Esophagus muscularis mucosa (tissue), 4 donors: Measurements from ENCODE around the gene FMOD. TPM values are rescaled to one million over a fixed set of nuclear protein-coding genes. Genes with fewer than 3 reads are reported as not detected.

Experiments
- DNase-seq: peaks from one replicate; pipeline ENCODE4 v3.0.0-alpha.2; 2017; ENCODE audit errors: extremely low spot score
- H3K27ac ChIP-seq, 4 donors: fragments of 200-600 bp; sonication (generic); replicated peaks in 1 of 4; 1 replicate in 3 of 4; 2 replicates in 1 of 4; pipeline ENCODE4 v1.5.1; 2016 to 2019; ENCODE audit warnings: mild to moderate bottlenecking in 1 of 4
- H3K27me3 ChIP-seq, 4 donors: fragments of 200-600 bp; sonication (generic); one replicate each; pipeline versions ENCODE4 v1.5.1 to v1.6.0; 2016 to 2019
- H3K36me3 ChIP-seq, 4 donors: fragments of 200-600 bp; sonication (generic); one replicate each; pipeline ENCODE4 v1.5.1; 2016 to 2019
- H3K4me1 ChIP-seq, 4 donors: fragments of 200-600 bp; sonication (generic); one replicate each; pipeline ENCODE4 v1.5.1; 2016 to 2019
- H3K4me3 ChIP-seq, 4 donors: fragments of 200-600 bp; sonication (generic); 1 replicate in 2 of 4; 2 replicates in 2 of 4; pipeline ENCODE4 v1.5.1; 2016 to 2019; ENCODE audit warnings: mild to moderate bottlenecking in 4 of 4, moderate library complexity in 1 of 4
- H3K9me3 ChIP-seq, 4 donors: fragments of 200-600 bp; sonication (generic); 1 replicate in 3 of 4; 2 replicates in 1 of 4; pipeline ENCODE4 v1.5.1; 2016 to 2019
- EP300 ChIP-seq: sonication (generic); formaldehyde crosslinking; IDR thresholded peaks from one replicate; pipeline ENCODE4 v1.6.1; 2017; ENCODE audit warnings: antibody characterized with exemption
- POLR2A ChIP-seq: fragments of 450-650 bp; IDR thresholded peaks from one replicate; pipeline ENCODE4 v1.6.1; 2017; ENCODE audit warnings: antibody characterized with exemption, moderate library complexity, mild to moderate bottlenecking, low read depth
- POLR2AphosphoS5 ChIP-seq, 2 donors: sonication (generic); formaldehyde crosslinking; IDR thresholded peaks; one replicate each; pipeline ENCODE4 v1.6.1; 2017; ENCODE audit warnings: antibody characterized with exemption in 2 of 2
- WGBS: methylation state at CpG from one replicate; pipeline ENCODE4 v1.1.5; 2018; 5-methylcytosine and 5-hydroxymethylcytosine counted together
- intact Hi-C: fragments of 100-400 bp; cut with DNase I; formaldehyde crosslinking; loops from one replicate; pipeline ENCODE4 v1.15.1; 2023
- total RNA-seq, 4 donors: library from RNA; depleted of rRNA; stranded (reverse); fragments of >200 nt; gene quantifications; one replicate each; pipeline versions ENCODE4 v1.1.0 to v1.2.1, GENCODE V29; 2016
- TF ChIP-seq, protein P1 (sequence below), 3 experiments: fragments of 200-600 bp in 2 of 3; fragments of 450-650 bp in 1 of 3; sonication (generic) in 2 of 3; IDR thresholded peaks; one replicate each; pipeline ENCODE4 v1.5.1; 2017 to 2019; ENCODE audit warnings: antibody characterized with exemption in 3 of 3, mild to moderate bottlenecking in 2 of 3, moderate library complexity in 1 of 3

The FMOD gene
- total RNA-seq, 4 donors from 2014 or later: 24.5 to 36.8 (median 33.8) TPM

GRCh38 chr1:203323587-203323986 lies 27.3 kb downstream of the FMOD start:
- intact Hi-C loops: no loop called here
- no peak overlapping the region for H3K4me3 ChIP-seq
- H3K27me3 ChIP-seq: no peaks in the 10 kb centered on the region
- no peaks in the 10 kb centered on the region for H3K36me3 ChIP-seq
- TF ChIP-seq EP300: no peak
- TF ChIP-seq, protein P1, sequence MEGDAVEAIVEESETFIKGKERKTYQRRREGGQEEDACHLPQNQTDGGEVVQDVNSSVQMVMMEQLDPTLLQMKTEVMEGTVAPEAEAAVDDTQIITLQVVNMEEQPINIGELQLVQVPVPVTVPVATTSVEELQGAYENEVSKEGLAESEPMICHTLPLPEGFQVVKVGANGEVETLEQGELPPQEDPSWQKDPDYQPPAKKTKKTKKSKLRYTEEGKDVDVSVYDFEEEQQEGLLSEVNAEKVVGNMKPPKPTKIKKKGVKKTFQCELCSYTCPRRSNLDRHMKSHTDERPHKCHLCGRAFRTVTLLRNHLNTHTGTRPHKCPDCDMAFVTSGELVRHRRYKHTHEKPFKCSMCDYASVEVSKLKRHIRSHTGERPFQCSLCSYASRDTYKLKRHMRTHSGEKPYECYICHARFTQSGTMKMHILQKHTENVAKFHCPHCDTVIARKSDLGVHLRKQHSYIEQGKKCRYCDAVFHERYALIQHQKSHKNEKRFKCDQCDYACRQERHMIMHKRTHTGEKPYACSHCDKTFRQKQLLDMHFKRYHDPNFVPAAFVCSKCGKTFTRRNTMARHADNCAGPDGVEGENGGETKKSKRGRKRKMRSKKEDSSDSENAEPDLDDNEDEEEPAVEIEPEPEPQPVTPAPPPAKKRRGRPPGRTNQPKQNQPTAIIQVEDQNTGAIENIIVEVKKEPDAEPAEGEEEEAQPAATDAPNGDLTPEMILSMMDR (IDR thresholded peaks at IDR 0.05): no peak
- TF ChIP-seq POLR2AphosphoS5 (IDR thresholded peaks at IDR 0.05): no peak
- TF ChIP-seq POLR2A: no peak
- no peaks in the 10 kb centered on the region for H3K9me3 ChIP-seq
- peak overlapping the region; percentile 62 to 94 (median 92) for H3K27ac ChIP-seq
- 82% methylated on average over 3 of the region's 3 CpGs for WGBS
- H3K4me1 ChIP-seq: peaks cover 69 to 83% (median 80%) of the 10 kb centered on the region in 4 donors
- no peak for DNase-seq

- H3K27me3 ChIP-seq: no peaks in the 10 kb centered on the region
Measured at GRCh38 chr1:203322500-203323179, 28.3 kb downstream of the FMOD start.

DNA sequence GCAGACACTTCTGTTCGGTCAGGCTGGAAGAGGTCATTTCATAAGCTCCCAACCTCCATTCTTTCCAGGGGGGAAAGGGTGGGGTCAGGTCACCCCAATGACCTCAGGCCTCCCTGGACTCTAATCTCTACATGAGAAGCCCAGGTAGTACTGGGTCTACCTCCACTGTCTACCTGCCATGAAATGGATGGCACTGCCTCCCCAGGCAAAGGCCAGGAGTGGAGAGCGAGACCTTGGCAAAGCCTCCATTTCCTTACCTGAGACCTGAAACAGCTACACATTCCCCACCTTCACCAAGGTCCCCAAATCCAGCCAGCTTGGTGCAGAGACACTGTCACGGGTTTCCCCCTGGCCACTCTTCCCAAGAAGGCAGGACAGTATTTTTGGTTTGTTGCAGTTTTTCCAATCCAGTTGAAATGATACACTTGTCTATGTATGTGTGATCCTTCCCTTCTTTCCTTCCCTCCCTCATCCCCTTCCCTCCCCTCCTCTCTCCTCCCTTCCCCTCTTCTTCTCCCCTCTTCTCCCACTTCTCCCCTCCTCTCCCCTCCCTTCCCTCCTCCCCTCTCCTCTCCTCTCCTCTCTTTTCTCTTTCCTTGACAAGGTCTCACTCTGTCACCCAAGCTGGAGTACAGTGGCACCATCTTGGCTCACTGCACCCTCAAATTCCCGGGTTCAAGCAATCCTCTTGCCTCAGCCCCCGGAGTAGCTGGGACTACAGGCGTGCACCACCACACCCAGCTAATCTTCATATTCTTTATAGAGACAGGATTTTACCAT lies 29.5 kb downstream of the FMOD start:
- Histone ChIP-seq H3K4me1 (peaks cover 60 to 73% (median 73%) of the 10 kb centered on the region in 4 donors), H3K27ac (peak overlapping the region; percentile 42 to 94 (median 68))
- intact Hi-C loops: no loop called here

More at GRCh38 chr1:203322500-203323179, 28.3 kb downstream of the FMOD start:
- Histone ChIP-seq H3K4me3 (no peak overlapping the region), H3K4me1 (peaks cover 62 to 74% (median 72%) of the 10 kb centered on the region in 4 donors), H3K9me3 (no peaks in the 10 kb centered on the region), H3K27ac (peak overlapping the region; percentile 62 to 94 (median 92)), H3K36me3 (no peaks in the 10 kb centered on the region)
- TF ChIP-seq, protein P1 (IDR thresholded peaks at IDR 0.05): no peak
- TF ChIP-seq POLR2A: no peak
- TF ChIP-seq POLR2AphosphoS5 (IDR thresholded peaks at IDR 0.05): peak; percentile 74 to 77
- no peak for TF ChIP-seq EP300
- intact Hi-C loops: no loop called here
- DNase-seq: no peak

GRCh38 chr1:203320591-203321272 lies 30.2 kb downstream of the FMOD start:
- H3K36me3 ChIP-seq: no peaks in the 10 kb centered on the region
- no peak overlapping the region for H3K4me3 ChIP-seq
- no peaks in the 10 kb centered on the region for H3K27me3 ChIP-seq
- WGBS: 25% methylated on average over 2 of the region's 6 CpGs
- intact Hi-C loops: no loop called here
- H3K9me3 ChIP-seq: no peaks in the 10 kb centered on the region
- H3K27ac ChIP-seq: peak overlapping the region in 3 of 4 donors; percentile 42 to 94 (median 93)
- peaks cover 53 to 72% (median 71%) of the 10 kb centered on the region in 4 donors for H3K4me1 ChIP-seq
- TF ChIP-seq POLR2AphosphoS5 (IDR thresholded peaks at IDR 0.05): peak; percentile 55 to 64
- TF ChIP-seq, protein P1 (IDR thresholded peaks at IDR 0.05): no peak
- no peak for DNase-seq

More for the DNA sequence above, 29.5 kb downstream of the FMOD start:
- WGBS: 82% methylated on average over 6 of the region's 6 CpGs
- Histone ChIP-seq H3K36me3 (no peaks in the 10 kb centered on the region), H3K27me3 (no peaks in the 10 kb centered on the region), H3K4me3 (no peak overlapping the region), H3K9me3 (no peaks in the 10 kb centered on the region)
- no peak for DNase-seq
- TF ChIP-seq POLR2A: no peak

DNA sequence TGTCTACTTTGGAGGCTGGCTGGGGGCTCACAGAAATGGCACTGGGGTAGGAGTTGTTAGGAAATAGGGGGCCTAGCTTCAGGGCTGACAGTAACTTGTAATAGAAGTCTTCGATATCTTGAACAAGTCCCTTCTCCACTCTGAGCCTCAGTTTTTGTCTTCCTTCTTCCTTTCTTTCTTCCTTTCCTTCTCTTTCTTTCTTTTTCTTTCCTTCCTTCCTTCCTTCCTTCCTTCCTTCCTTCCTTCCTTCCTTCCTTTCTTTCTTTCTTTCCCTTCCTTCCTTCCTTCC lies 32.7 kb downstream of the FMOD start:
- TF ChIP-seq, protein P1 (IDR thresholded peaks at IDR 0.05): no peak
- Histone ChIP-seq H3K36me3 (no peaks in the 10 kb centered on the region), H3K27me3 (no peaks in the 10 kb centered on the region), H3K27ac (no peak overlapping the region), H3K4me3 (no peak overlapping the region), H3K4me1 (peaks cover 27 to 46% (median 45%) of the 10 kb centered on the region in 4 donors), H3K9me3 (no peaks in the 10 kb centered on the region)
- no peak for DNase-seq
- intact Hi-C loops: no loop called here
- 100% methylated on average over 1 of the region's 1 CpG for WGBS
